A673 (cell line): ENCODE measurements around the gene MARK2. TPM values are rescaled to one million over a fixed set of nuclear protein-coding genes. Genes with fewer than 3 reads are reported as not detected.

Source experiments
- BruUV-seq: library from RNA; stranded (reverse); fragments of 400-500 nt; replicated peaks from 2 replicates; lab custom pipeline; 2021; lab: Mats Ljungman, UMichigan
- CTCF ChIA-PET: fragments of 300-600 bp; sonication (Branson Sonifier 250); formaldehyde crosslinking; loops from one replicate; lab custom pipeline; 2022; ENCODE audit warnings: antibody characterized with exemption; lab: Charles Lee
- POLR2A ChIA-PET: fragments of 300-600 bp; sonication (Branson Sonifier 250); formaldehyde crosslinking; loops from one replicate; lab custom pipeline; 2022; ENCODE audit warnings: antibody characterized with exemption; ENCODE audit not compliant: low non-redundant PET; lab: Charles Lee
- DNase-seq: peaks from one replicate; pipeline ENCODE4 v3.0.0-alpha.2; 2015; ENCODE audit warnings: low spot score
- H3K27ac ChIP-seq: fragments of 200-600 bp; sonication (generic); 2 replicates; pipeline ENCODE4 v1.5.1; 2016; ENCODE audit warnings: mixed run types, low read depth, mild to moderate bottlenecking, mixed read lengths, antibody characterized with exemption, low read length; ENCODE audit not compliant: poor library complexity, severe bottlenecking
- H3K27me3 ChIP-seq: fragments of 200-600 bp; sonication (generic); replicated peaks from 2 replicates; pipeline ENCODE4 v1.6.1; 2017; ENCODE audit warnings: mixed run types, low read depth, mild to moderate bottlenecking, mixed read lengths, antibody characterized with exemption, low read length; ENCODE audit not compliant: insufficient read depth, poor library complexity
- H3K36me3 ChIP-seq: fragments of 200-600 bp; sonication (generic); 2 replicates; pipeline ENCODE4 v1.6.1; 2016; ENCODE audit warnings: mixed run types, mild to moderate bottlenecking, mixed read lengths, antibody characterized with exemption, low read length; ENCODE audit not compliant: insufficient read depth, poor library complexity, severe bottlenecking
- H3K4me1 ChIP-seq: fragments of 200-600 bp; sonication (generic); 2 replicates; pipeline ENCODE4 v1.6.1; 2017; ENCODE audit warnings: mixed run types, mild to moderate bottlenecking, mixed read lengths, antibody characterized with exemption, low read length; ENCODE audit not compliant: insufficient read depth, poor library complexity, severe bottlenecking
- H3K4me3 ChIP-seq: fragments of 200-600 bp; sonication (generic); 2 replicates; pipeline ENCODE4 v1.5.1; 2016; ENCODE audit warnings: low read depth, mixed run types, mild to moderate bottlenecking, mixed read lengths, low read length; ENCODE audit not compliant: poor library complexity, severe bottlenecking
- H3K9me3 ChIP-seq: fragments of 200-600 bp; sonication (generic); 2 replicates; pipeline ENCODE4 v1.6.1; 2016; ENCODE audit warnings: mixed run types, low read depth, mild to moderate bottlenecking, mixed read lengths, antibody characterized with exemption, low read length; ENCODE audit not compliant: poor library complexity, severe bottlenecking
- EZH2 ChIP-seq: fragments of 200-600 bp; sonication (generic); IDR thresholded peaks from 2 replicates; pipeline ENCODE4 v1.6.1; 2017; ENCODE audit warnings: borderline replicate concordance, low read depth, mild to moderate bottlenecking, mixed read lengths, antibody characterized with exemption, low read length; ENCODE audit not compliant: poor library complexity, severe bottlenecking
- intact Hi-C: fragments of 100-400 bp; cut with micrococcal nuclease; formaldehyde crosslinking; loops from one replicate; pipeline ENCODE4 v1.10.0; 2022; ENCODE audit not compliant: unreplicated experiment
- total RNA-seq: library from RNA; stranded (reverse); gene quantifications from 2 replicates; pipeline ENCODE4 v1.2.3, GENCODE V29; 2021
- TF ChIP-seq, protein P1 (sequence below): fragments of 300-800, 200-600 bp; sonication (generic); conservative IDR thresholded peaks from 2 replicates; pipeline ENCODE4 v1.5.1; 2017; ENCODE audit warnings: low read depth, mild to moderate bottlenecking, antibody characterized with exemption, low read length, moderate library complexity, mixed read lengths

Gene MARK2
- total RNA-seq, 1 experiment from 2014 or later, result 61.7 TPM

DNA sequence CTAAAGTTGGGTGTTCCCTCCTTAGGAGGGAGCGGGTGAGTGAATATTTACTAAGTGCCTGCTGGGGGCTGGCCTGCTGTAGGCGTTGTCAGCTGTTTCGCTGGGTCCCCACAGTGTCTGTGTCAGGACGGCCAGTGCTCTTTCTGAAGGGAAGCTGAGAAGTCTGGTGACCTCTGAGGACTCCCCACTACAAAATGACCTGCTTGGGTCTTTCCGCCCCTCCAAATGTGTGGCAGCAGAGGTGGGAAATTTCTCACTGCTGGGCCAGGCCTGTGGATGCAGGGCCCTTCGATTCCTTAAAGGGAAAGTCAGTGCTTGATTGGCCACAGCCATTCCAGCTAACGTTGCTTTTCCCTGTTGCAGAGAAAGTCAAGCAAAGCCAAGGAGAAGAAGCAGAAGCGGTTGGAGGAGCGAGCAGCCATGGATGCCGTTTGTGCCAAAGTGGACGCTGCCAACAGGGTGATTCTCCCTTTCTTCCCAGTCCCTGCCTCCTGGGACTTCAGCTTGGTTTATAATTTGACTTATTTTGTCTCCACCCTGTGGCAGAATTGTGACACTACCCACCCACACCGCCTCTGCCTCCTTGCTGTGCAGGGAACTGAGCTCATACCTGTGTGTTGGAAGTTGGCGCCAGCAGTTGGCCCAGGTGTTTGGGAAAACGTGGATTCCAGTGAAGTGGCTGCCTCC lies 106.7 kb downstream of the MARK2 start:
- intact Hi-C loops, result loop anchor here (1.0 to 2.0 kb wide), 2 partner anchors 107 to 177 kb away; partner anchors contain the start of gene ZFTA
- Histone ChIP-seq H3K4me1 (peaks cover 7% of the 10 kb centered on the region), H3K27me3 (no peaks in the 10 kb centered on the region), H3K9me3 (no peaks in the 10 kb centered on the region), H3K4me3 (no peak overlapping the region), H3K27ac (peak overlapping the region; percentile 39), H3K36me3 (peaks cover 30% of the 10 kb centered on the region)
- TF ChIP-seq, protein P1, sequence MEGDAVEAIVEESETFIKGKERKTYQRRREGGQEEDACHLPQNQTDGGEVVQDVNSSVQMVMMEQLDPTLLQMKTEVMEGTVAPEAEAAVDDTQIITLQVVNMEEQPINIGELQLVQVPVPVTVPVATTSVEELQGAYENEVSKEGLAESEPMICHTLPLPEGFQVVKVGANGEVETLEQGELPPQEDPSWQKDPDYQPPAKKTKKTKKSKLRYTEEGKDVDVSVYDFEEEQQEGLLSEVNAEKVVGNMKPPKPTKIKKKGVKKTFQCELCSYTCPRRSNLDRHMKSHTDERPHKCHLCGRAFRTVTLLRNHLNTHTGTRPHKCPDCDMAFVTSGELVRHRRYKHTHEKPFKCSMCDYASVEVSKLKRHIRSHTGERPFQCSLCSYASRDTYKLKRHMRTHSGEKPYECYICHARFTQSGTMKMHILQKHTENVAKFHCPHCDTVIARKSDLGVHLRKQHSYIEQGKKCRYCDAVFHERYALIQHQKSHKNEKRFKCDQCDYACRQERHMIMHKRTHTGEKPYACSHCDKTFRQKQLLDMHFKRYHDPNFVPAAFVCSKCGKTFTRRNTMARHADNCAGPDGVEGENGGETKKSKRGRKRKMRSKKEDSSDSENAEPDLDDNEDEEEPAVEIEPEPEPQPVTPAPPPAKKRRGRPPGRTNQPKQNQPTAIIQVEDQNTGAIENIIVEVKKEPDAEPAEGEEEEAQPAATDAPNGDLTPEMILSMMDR, result peak; percentile 84
- TF ChIP-seq EZH2, result no peak
- peak; percentile 90 for DNase-seq
- ChIA-PET POLR2A (no interaction called here), CTCF (interaction anchor here (0.6 to 2.6 kb wide), 12 partner anchors 10 to 466 kb away, joined by 3 to 44 read pairs (median 4); partner anchors contain the start of genes MARK2 and ZFTA)
- no TSS peak for BruUV-seq

DNA sequence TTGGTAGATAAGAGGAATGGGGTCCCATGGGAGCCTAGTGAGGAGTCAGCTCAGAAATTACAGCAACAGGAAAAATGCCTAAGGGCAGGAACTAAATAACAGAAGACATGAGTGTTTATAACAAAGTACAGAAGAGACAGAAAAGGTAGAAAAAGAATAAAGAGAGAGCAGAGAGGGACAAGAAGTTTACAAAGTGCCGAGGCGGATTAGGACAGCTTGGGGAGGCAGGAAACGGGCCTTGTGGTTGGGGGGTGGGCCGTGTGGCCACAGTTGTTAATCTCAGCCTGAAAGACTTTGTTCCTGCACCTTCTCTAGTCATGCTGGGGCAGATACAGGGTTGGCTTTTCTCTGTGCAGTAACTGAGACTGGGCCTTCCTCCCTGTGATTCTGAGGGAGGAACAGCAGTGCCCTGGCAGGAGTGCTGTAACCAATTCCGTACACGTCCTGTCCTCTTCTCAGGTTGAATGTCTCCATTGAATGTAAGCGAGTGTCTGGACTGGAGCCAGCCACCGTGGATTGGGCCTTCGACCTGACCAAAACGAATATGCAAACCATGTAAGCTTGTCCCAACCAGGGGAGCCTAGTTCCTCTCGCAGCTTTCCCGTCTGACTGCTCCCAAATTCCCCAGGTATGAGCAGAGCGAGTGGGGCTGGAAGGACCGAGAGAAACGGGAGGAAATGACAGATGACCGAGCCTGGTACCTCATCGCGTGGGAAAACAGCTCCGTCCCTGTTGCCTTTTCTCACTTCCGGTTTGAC lies 113.0 kb downstream of the MARK2 start:
- Histone ChIP-seq H3K4me1 (no peaks in the 10 kb centered on the region), H3K4me3 (no peak overlapping the region), H3K9me3 (no peaks in the 10 kb centered on the region), H3K36me3 (peaks cover 55% of the 10 kb centered on the region), H3K27ac (peak overlapping the region; percentile 29), H3K27me3 (no peaks in the 10 kb centered on the region)
- ChIA-PET CTCF (no interaction called here), POLR2A (interaction anchor here (1.0 kb wide), 1 partner anchor 10 kb away, joined by 3 read pairs; no protein-coding TSS in a partner anchor)
- intact Hi-C loops, result no loop called here
- no TSS peak for BruUV-seq
- DNase-seq, result no peak
- TF ChIP-seq, protein P1, result no peak
- no peak for TF ChIP-seq EZH2

DNA sequence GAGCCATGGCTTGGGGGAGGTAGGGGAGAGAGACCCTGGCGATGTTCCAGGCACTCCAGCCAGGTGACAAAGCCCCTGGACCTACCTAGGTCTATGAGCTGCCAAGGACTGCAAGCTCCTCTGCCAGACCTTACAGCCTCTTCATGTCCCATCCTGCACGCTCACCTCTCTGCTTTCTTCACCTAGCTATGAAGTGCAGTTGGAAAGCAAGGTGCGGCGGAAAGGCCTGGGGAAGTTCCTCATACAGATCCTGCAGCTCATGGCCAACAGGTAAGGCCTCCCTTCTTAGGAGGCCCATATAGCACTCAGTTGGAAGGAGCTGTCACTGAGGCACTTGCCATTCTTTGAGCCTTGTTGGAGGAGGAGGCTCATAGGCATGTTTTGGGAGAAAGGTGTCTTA lies 113.7 kb downstream of the MARK2 start:
- Histone ChIP-seq H3K27me3 (no peaks in the 10 kb centered on the region), H3K9me3 (no peaks in the 10 kb centered on the region), H3K27ac (no peak overlapping the region), H3K36me3 (peaks cover 50% of the 10 kb centered on the region), H3K4me3 (no peak overlapping the region), H3K4me1 (no peaks in the 10 kb centered on the region)
- TF ChIP-seq, protein P1, result no peak
- TF ChIP-seq EZH2, result no peak
- CTCF ChIA-PET, result no interaction called here
- intact Hi-C loops, result no loop called here
- BruUV-seq, result no TSS peak
- DNase-seq, result no peak
- POLR2A ChIA-PET, result interaction anchor here (0.6 to 1.0 kb wide), 2 partner anchors 9 to 10 kb away, joined by 3 read pairs; no protein-coding TSS in a partner anchor
